DMS53 treated with DMSO at 0.1 percent for 48 hours (cell line): ENCODE data around the gene ANXA2R.
A peak's percentile ranks its signal among the peaks of the same experiment; 100 is the strongest.
"Not testable (repeated sequence)": the region's sequence is repeated elsewhere in the genome, so short reads cannot be mapped to it uniquely, and the experiment has no call there.

Source experiments
- DNase-seq: peaks from one replicate; lab custom pipeline; 2025; ENCODE audit not compliant: unreplicated experiment; lab: John Stamatoyannopoulos, UW

The ANXA2R gene

GRCh38 chr5:43040287-43041098 lies at the start of gene ANXA2R:
Gene ANXA2R, minus strand, starts transcription at chr5:43040319. Its CDS starts 273 bp downstream, at chr5:43040046.
- DNase-seq: peak; percentile 92

GRCh38 chr5:43086118-43086908 lies 46.2 kb upstream of the ANXA2R start:
- DNase-seq: not testable (repeated sequence)

- no peak for DNase-seq
Observed at GRCh38 chr5:43085453-43085852, 45.3 kb upstream of the ANXA2R start.

GRCh38 chr5:43084468-43084867 lies 44.3 kb upstream of the ANXA2R start:
- not testable (repeated sequence) for DNase-seq

- not testable (repeated sequence) for DNase-seq
Observed at GRCh38 chr5:43081345-43081744, 41.2 kb upstream of the ANXA2R start.

- DNase-seq: no peak
Observed at GRCh38 chr5:43078956-43079355, 38.8 kb upstream of the ANXA2R start.

GRCh38 chr5:43077446-43078191 lies 37.5 kb upstream of the ANXA2R start:
- DNase-seq: not testable (repeated sequence)

GRCh38 chr5:43075319-43076293 lies 35.5 kb upstream of the ANXA2R start:
- DNase-seq: no peak

- no peak for DNase-seq
Observed at GRCh38 chr5:43074987-43075318, 34.8 kb upstream of the ANXA2R start.

- DNase-seq: peak; percentile 7
Observed at GRCh38 chr5:43073597-43074546, 33.8 kb upstream of the ANXA2R start.

GRCh38 chr5:43069401-43069720 lies 29.2 kb upstream of the ANXA2R start:
- not testable (repeated sequence) for DNase-seq

GRCh38 chr5:43068037-43068436 lies 27.9 kb upstream of the ANXA2R start:
- no peak for DNase-seq

- DNase-seq: peak; percentile 52
Observed at GRCh38 chr5:43066799-43067741, 27.0 kb upstream of the ANXA2R start.

- DNase-seq: peak; percentile 29
Observed at GRCh38 chr5:43065948-43066798, 26.1 kb upstream of the ANXA2R start.

- peak; percentile 33 for DNase-seq
Observed at GRCh38 chr5:43065387-43065947, 25.3 kb upstream of the ANXA2R start.

- no peak for DNase-seq
Observed at GRCh38 chr5:43063721-43064171, 23.6 kb upstream of the ANXA2R start.
